Measurements from ENCODE around the gene PUSL1. TPM values are rescaled to one million over a fixed set of nuclear protein-coding genes. Genes with fewer than 3 reads are reported as not detected.
A peak's percentile ranks its signal among the peaks of the same experiment; 100 is the strongest.

Gene PUSL1
- total and polyA plus RNA-seq, 2 of the 13 experiments (the other 11 are each of a cell fraction or from before 2014, with no cell fraction given): 8.3 to 22.2 TPM

DNA sequence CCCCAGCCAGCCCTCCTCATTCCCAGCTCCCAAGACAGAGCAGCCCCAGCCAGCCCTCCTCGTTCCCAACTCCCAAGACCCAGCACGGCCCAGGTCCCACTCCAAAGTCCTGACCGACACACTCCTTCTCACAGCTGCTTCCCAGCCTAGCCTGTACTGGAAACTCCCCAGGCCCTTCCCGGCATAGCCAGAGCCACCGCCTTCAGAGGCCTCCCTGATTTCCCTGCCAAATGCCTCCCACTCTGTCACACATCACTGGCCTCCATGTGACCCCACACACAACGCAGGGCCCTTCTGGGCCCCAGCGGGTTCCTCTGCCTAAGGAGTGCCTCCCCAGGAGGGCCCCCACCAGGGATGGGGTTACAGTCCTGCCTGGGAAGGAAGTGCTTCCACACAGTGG lies 37.6 kb upstream of the PUSL1 start:
- Histone ChIP-seq H3K79me2 (ENCODE audit: insufficient read depth, low read length) (peaks cover 42% of the 10 kb centered on the region), H3K36me3 (replicated peaks in 1 of 2; ENCODE audit: control insufficient read depth in 1 of 2, insufficient read depth in 2 of 2, low read length in 2 of 2) (peaks cover 6 to 25% of the 10 kb centered on the region in 2 experiments; a peak in 4 of 5 replicates), H2AFZ (ENCODE audit: low read length) (no peak overlapping the region), H3K9me3 (ENCODE audit: low read length) (no peaks in the 10 kb centered on the region), H3K9ac (ENCODE audit: insufficient read depth, low read depth, low read length) (no peak overlapping the region; the same call in 1 of the 2 replicates), H3K4me3 (replicated peaks in 1 of 3; ENCODE audit: insufficient read depth in 1 of 3, low read depth in 2 of 3, low read length in 3 of 3) (peak overlapping the region in 1 of 3 experiments; percentile 16; a peak in 1 of 6 replicates), H3K4me1 (ENCODE audit: insufficient read depth, low read length) (peaks cover 42% of the 10 kb centered on the region), H3K27me3 (ENCODE audit: control insufficient read depth in 1 of 2, insufficient read depth in 2 of 2, low read length in 2 of 2) (no peaks in the 10 kb centered on the region; a peak in 1 of 5 replicates), H3K27ac (ENCODE audit: extremely low read length, insufficient read depth, low read length) (no peak overlapping the region), H4K20me1 (ENCODE audit: insufficient read depth, low read length) (peaks cover 21% of the 10 kb centered on the region; the same call in 1 of the 2 replicates), H3K4me2 (ENCODE audit: low read depth, low read length) (peak overlapping the region; percentile 52)
- ChIA-PET POLR2A (interaction anchor here (1.8 kb wide), 1 partner anchor 32 kb away, joined by 4 read pairs; no protein-coding TSS in a partner anchor), CTCF (ENCODE audit: low intra/inter-chr PET ratio, low total read pairs) (no interaction called here)
- FAIRE-seq (no peak), ATAC-seq (no peak), DNase-seq (ENCODE audit: low spot score) (no peak)
- in situ Hi-C loops (cut with HindIII; ENCODE audit: extremely low pct_ligation_motif_present, low pct_unique_long_range_greater_than_20kb) (no loop called here), intact Hi-C loops (cut with micrococcal nuclease; ENCODE audit: unreplicated experiment) (no loop called here)
- TF ChIP-seq AGO2 (optimal IDR thresholded peaks at IDR 0.05; ENCODE audit: low read depth, low read length) (peak; percentile 51), ZNF687 (CRISPR knock-in tag; IDR thresholded peaks at IDR 0.05) (peak; percentile 23; the same call in 1 of the 2 replicates), CHD4 (IDR thresholded peaks at IDR 0.05; ENCODE audit: borderline replicate concordance, low read length) (no peak)
- TF ChIP-seq, protein P1, sequence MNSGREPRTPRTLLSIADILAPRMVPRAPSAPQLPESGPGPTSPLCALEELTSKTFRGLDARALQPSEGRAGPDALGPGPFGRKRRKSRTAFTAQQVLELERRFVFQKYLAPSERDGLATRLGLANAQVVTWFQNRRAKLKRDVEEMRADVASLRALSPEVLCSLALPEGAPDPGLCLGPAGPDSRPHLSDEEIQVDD (CRISPR knock-in tag; IDR thresholded peaks at IDR 0.05; ENCODE audit: borderline replicate concordance): no peak
- no TSS peak for BruUV-seq (replicated peaks)
- 97% methylated on average over 7 of the region's 7 CpGs for whole genome bisulfite sequencing (ENCODE audit: low lambda C conversion rate)

Data from HepG2 (cell line).